ENCODE results near the gene STRBP.
"Not testable (repeated sequence)": the region's sequence is repeated elsewhere in the genome, so short reads cannot be mapped to it uniquely, and the experiment has no call there.

The STRBP gene

DNA sequence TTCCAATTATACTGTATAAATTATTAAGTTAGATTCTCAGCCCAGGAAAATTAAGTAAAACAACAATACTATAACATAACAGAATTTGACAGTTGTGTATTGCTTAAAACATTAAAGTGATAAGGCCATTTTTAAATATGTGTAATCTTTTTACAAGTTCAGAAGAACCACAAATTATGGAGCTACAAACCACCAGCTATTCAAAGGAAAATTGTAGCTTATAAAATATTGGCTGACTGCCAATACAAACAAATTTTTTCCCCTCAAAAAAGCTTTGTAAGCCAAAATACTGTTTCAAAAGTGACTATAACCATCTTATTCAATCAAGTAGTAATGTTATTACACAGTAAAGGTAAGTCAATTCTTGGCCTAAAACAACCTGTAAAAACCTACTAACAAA is 21.9 kb downstream of the STRBP start:
- DNase-seq, result peak; percentile 20

DNA sequence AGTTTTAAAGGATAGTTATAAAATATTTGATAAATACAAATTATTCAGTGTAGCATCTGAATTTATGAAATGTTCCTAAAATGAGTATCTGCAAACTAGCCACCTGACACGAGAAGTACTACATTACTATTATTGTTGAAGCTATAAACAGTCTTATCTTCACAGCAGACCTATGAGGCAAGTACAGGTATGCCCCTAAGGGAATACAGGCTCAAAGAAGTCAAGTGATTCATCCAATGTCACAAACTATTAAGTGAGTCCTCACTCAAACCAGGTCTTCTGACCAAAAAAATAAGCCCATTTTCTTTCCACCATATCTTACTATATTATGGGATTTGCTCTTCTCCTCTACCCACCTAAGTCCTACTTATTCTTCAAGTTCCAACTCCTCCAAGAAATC is 28.7 kb downstream of the STRBP start:
- DNase-seq, result no peak

DNA sequence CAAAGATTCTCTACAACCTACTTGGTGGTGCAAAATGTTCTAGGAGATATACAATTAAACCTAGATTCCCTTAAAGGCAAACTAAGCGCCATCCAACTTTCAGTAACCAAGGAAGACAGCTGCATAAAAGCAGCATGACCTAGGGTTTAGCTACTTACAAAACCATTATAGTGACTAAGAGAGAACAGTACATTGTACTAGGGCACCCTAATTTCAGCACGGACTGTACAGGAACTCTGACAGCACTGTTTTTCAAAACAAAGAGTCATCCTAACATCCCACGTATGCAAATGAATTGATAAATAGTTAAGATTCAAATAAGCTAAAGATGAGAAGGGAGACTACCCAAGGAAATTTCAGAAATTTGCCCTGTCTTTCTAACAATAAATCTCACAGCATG is 30.0 kb downstream of the STRBP start:
- DNase-seq, result no peak

DNA sequence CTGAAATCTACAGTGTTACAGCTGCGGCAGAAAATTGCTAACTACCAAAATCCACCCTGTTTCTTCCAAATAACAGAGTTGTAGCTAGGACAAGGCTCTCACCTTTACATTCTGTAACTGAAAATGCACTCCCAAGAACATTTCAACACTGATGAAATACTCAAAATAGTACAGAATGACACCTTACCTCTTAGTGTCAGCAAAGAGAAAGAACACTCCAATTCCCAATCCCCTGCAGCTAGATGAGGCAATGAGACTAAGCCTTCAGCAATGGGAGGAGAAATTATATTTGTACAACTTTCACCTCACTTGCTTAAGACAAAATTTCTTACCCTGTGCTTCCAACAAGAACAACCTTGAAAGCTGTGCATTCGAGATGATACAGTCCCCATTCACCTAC is 31.2 kb downstream of the STRBP start:
- DNase-seq, result no peak

DNA sequence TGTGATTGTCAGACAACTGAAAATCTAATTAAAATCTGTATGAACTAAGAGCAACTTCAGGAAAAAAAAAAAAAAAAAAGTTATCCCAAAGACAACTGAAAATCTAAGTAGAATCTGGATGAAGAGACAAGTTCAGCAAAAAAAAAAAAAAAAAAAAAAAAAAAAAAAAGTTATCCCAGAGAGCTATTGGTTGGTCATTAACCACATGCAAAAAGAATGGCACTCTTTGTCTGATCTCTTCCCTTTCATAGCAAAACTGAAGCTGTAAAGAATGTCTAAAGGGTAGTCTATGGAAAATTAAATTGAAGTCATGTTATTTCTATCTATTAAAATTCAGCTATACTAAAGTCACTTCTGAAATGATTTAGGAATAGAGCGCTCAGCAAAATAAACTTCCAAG is 32.9 kb downstream of the STRBP start:
- DNase-seq, result no peak

DNA sequence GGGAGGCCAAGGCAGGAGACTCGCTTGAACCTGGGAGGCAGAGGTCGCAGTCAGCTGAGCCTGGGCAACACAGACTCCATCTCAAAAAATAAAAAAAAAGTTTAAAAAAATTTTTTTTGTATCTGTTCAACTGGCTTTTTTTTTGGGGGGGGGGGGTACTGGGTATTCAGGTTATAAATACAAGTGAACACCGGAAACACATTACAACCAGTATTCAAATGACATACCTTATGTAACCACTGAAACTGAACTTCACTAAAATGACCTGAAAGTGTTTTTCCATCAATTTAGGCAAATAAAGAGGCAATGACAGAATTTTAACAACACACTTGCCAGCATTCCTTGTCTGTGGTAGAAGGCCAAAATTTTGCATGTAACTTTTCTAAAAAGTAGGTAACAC is 33.5 kb downstream of the STRBP start:
- no peak for DNase-seq

DNA sequence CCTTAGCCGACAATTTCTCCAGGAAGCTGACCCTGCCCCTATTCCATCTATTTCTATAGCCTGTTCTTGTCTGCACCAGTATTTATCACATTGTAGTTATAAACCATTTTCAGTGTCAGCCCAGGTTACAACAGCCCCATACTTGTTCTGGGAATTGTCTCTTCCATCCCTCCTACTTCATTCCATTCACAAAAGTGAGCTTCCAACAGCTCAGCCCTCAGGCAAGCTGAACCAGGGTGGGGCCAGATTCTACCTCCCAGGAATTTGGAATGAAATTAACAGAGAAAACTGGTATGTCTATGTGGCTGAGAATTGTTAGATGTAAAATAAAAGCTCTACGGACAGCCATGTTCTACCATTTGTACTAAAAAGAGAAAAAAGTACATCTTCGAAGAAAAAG is 36.1 kb downstream of the STRBP start:
- DNase-seq, result no peak

DNA sequence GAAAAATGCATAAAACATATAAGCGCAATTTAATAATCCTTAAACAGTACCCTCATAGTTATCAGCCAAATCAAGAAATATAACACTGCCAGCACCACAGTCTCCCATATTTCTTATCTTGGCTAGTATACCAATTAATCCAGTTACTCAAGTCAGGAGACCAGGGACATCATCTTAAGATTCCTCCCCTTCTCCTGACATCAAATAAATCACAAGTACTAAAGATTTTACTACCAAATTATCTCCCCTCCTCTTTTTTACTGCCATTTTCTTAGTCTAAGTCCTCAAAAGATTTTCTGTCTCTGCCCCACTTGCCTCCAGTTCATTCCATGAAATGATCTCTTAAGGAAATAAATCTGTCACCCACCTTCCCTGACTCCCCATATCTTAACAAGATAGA is 37.0 kb downstream of the STRBP start:
- no peak for DNase-seq

DNA sequence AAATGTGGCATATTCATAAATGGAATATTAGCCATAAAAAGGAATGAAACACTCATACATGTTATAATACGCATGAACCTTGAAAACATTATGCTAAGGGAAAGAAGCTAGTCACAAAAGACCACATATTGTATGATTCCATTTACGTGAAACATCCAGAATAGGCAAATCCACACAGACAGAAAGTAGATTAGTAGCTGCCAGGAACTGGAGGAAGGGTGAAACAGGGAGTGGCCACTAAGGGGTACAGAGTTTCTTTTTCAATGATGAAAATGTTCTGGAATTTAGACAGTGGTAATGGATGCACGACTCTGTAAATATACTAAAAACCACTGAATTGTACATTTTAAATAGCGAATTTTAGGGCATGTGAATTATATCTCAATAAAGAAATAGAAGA is 39.4 kb downstream of the STRBP start:
- no peak for DNase-seq

DNA sequence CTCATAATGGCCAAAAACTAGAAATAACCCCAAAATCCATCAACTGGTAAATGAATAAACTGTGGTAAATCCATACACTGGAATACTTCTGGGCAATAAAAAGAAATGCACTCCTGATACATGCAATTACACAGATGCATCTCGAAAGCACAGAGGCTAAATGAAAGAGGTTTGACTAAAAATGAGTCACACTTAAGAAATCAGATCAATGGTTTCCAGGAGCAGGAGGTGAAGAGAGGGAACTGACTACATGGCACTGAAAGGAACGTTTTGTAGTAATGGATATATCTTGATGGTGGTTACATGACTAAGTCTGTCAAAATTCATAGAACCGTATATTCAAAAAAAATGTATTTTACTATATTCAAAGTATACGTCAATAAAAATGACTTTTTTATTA is 42.4 kb downstream of the STRBP start:
- DNase-seq, result no peak

DNA sequence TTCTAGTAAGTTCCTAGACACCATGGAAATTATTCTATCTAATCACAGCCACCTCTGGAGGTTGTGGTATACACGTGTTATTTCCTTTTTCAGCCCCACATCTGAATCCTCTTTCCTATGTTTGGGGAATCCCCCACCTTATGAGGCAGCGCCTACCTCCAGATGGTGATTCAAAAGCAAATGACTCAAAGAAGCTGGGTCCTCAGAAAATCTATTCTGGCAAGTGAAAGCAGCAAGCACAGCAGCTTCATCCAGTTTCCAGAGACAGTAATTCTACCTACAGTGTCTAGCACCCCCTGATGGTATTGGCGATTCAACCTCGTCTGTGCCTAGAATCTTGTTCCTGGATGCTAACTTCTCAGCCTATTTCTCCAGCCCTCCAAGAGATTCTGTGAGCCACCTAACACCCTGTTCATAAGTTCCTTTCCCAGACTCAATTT is 43.0 kb downstream of the STRBP start:
- DNase-seq, result peak; percentile 38

DNA sequence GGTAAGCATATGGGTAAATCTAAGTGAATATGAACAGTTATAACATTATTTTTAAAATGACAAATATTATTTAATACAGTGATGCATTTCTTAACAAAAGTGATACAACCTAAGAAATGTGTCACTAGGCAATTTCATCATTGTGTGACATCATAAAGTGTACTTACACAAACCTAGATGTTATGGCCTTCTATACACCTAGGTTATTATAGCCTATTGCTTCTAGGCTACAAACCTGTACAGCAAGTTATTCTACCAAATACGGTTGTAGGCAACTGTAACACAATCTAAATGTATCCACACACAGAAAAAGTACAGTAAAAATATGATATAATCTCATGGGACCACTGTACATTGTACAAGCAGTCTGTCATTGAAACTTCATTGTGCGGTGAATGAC is 48.3 kb downstream of the STRBP start:
- no peak for DNase-seq

DNA sequence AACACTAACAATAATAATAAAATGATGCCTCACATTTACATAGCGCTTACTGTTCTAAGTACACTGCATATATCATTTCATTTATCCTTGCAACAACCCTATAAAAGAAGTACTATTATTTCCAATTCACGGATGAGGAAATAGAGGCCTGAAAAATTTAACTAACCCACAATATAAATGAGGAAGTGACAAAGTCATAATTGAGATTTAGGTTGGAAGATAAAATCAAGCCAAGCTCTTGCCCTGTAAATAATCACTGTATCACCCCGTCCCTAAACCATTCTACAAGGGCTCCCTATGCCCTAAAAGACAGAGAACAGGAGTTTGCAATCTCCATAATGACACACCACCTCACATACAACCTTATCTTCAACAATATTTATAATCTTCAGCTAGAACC is 49.6 kb downstream of the STRBP start:
- no peak for DNase-seq

DNA sequence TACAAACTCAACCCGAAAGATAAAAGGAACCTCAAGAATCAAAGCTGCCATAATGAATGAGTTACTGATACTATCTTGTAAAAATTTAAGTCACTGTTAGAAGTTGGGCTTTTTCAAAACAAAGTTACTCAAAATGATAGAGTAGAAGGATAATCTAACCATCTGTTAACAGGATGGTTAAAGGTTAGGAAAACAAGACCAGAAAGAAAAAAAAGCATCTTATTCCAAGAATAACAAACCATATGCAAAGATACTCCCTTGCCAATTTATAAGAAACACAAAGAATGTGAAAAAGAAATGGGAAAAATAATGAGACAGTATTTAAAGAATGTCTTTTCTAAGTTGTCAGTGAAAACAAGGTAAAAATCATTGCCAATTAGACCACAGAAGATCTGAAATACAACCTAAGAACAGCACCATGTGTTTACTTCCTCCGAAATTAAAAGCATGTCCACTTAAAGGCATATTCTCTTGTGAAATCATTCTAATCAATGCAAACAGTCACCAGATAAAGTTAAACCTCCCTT is 51.2 kb downstream of the STRBP start:
- DNase-seq, result peak; percentile 22

DNA sequence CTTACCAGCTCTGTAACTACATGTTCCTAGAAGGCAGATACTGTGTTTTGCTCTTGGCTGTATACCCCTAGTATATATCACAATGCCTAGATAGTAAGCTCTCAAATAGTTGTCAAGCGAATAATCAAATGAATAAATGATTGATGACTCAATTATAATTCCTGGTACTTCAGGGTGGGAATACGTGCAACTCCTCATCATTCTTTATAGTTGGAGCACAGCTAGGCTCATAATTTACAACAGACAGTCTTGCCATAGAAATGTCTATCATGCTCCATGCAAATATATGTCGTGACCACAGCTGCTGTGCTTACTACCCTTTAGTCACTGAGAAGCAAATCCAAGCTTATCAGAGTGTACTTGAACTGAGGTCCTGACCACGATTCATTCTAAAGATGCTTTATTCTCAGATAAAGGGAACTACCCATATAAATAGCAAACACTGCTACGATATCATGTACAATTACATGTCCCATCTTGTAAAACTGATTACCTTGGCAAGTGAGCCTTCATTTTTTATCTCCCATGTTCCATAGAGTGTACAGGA is 52.1 kb downstream of the STRBP start:
- no peak for DNase-seq

DNA sequence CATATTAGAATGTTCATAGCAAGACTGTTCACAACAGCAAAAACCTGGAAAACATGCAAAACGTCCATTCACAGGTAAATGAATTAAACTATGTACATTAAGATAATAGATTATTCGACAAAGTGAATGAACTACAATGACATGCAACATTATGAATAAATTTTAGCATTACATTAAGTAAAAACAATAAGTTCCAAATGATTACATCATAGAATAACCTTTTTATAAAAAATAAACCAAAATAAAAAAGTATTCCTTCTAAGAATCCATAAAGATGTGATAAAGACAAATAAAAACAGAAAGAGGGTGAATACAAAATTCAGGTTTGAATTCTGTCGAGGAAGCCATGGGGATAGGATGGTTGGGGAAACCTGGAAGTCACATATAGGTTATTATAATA is 57.3 kb downstream of the STRBP start:
- no peak for DNase-seq

DNA sequence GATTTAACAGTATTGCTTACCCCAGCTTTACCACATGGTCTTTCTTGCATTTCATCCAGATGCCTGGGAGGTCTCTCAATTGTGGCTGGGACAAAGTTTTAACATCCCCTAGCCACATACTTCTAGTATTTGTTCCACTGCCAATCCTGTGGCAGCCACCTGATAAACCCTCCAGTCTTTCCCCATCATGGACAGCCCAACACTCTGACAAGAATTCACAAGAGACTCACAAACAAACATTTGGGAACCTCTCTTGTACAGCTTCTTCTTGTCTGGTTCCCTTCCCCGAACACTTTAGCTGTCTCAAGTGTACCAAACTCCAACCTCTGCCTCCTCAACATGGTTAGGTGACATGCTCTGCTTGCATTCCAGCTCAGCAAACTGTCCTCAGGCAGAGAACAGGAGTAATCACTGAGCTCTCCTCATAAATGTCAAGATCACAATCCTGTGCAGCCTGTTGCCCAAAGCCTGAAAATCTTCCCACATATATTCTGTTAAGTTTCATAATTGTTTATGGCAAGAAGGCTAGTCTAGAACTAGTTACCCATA is 59.7 kb downstream of the STRBP start:
- no peak for DNase-seq

DNA sequence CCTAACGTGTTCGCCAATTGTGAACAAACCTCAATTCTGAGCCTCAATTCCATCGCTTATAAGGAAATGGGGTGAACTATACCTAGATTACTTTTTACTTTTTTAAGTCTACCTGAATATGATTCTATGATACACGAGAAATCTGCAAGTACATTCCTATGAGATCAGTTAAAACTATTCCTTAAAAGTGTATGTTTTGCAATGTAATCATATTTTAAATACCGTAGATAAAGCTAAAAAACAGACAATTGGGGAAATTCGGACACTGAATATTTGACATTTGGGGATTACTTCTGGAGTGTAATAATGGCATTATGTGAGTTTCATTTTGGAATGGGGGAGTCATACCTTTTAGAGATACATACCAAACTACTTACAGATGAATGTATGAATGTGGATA is 62.3 kb downstream of the STRBP start:
- no peak for DNase-seq

DNA sequence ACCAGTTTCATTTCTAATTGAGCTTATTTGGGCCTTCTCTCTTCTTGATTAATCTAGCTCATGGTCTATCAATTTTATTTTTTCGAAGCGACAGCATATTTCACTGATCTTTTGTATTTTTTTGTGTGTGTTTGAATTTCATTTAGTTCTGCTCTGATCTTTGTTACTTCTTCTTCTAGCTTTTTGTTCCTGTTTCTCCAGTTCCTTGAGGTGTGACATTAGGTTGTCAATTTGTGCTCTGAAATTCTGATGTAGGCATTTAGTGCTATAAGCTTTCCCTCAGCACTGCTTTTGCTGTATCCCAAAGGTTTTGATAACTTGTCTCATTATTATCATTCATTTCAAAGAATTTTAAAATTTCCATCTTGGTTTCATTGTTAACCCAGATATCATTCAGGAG is 67.3 kb downstream of the STRBP start:
- DNase-seq, result no peak

DNA sequence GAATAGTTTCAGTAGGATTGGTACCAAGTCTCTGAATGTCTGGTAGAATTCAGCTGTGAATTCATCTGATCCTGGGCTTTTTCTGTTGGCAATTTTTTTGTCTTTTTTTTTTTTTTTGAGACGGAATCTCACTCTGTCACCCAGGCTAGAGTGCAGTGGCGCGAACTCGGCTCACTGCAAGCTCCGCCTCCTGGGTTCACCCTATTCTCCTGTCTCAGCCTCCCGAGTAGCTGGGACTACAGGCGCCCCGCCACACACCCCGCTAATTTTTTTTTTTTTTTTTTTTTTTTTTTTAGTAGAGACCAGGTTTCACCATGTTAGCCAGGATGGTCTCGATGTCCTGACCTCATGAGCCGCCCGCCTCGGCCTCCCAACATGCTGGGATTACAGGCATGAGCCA is 67.9 kb downstream of the STRBP start:
- not testable (repeated sequence) for DNase-seq

DNA sequence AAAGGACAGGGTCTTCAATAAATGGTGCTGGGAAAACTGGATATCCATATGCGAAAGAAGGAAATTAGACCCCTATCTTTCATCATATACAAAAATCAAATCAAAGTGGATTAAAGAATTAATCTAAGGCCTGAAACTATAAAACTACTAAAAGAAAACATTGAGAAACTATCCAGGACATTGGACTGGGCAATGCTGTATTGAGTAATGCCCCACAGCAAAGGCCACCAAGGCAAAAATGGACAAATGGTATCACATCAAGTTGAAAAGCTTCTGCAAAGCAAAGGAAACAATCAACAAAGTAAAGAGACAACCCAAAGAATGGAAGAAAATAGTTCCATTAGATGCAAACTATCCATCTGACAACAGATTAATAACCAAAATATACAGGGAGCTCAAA is 72.3 kb downstream of the STRBP start:
- DNase-seq, result no peak

DNA sequence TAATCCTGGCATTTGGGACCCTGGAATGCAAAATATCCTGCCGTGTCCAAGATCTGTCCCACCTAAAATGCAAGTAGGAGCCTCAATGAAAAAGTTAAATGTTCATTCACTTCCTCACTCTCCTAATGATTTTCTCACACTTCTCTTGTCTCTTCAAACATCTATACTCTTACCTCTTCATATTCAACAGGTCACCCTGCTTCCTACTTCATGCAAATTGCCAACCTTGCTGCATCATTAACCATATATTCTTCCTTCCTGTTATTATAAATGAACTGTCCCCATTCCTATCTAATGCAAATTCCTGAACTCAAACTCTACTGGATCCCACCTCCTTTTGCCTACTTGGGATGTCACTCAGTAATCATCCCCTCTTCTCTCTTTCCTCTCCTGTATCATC is 74.4 kb downstream of the STRBP start:
- DNase-seq, result no peak

DNA sequence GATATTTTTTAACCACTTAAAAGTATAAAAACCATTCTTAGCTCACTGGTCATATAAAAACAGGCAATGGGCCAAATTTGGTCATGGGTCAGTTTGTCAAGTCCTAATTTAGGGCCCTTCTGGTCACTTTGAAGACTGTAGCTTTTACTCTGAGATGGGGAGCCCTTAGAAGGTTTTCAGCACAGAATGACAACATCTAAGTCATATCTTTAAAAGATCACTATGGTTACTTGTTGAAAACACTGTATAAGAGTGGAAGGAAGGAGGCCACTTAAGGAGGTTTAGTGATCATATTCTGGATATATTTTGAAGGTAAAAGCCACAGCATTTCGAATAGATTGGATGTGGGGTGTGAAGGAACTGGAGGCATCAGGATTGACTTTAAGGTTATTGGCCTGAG is 76.7 kb downstream of the STRBP start:
- no peak for DNase-seq

DNA sequence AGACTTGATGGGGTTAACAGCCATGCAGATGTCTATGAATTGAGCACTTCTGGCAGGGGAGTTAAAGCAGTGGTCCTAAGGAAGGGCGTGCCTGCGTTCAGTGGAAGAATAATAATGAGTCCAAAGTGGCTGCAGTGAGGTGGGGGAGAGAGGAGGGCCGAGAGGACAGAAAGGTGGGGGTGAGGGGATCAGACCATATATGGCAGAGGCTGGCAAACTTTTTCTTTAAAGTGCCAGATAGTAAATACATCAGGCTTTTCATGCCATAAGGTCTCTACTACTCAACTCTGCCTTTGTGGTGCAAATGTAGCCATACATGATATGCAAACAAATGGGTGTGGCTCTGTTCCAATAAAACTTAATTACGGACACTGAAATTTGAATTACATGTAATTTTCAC is 77.1 kb downstream of the STRBP start:
- DNase-seq, result no peak

DNA sequence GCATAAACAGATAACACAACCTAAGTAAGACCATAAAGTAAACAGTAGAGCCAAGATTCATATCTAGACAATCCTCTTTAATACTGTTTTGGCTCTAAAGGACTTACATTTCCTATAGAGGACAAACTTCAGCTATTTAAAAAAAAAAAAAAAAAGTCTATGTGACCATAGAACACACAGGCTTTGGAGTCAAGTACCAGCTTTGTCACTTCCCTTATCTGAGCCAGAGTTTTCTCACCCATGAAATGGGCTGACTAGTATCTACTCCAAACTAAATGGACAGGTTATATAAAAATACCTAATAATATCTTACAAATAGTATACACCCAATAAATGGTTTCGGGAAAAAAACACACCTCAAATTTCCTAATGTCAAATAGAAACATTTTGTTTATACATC is 81.3 kb downstream of the STRBP start:
- DNase-seq, result no peak

Data from eye (tissue), 1 donor.